HT1080 (cell line): ENCODE results near the gene MLLT1. TPM values are rescaled to one million over a fixed set of nuclear protein-coding genes. Genes with fewer than 3 reads are reported as not detected.

Source experiments
- DNase-seq: peaks from one replicate; pipeline ENCODE4 v3.0.0-alpha.2; 2015; ENCODE audit warnings: low read depth
- total RNA-seq: library from RNA; depleted of rRNA; stranded (reverse); fragments of >200 nt; shearing (Covaris generic); gene quantifications from 2 replicates; pipeline ENCODE4 v1.2.3, GENCODE V29; 2014

Gene MLLT1
- total RNA-seq, 1 experiment from 2014 or later: 30.0 TPM

DNA sequence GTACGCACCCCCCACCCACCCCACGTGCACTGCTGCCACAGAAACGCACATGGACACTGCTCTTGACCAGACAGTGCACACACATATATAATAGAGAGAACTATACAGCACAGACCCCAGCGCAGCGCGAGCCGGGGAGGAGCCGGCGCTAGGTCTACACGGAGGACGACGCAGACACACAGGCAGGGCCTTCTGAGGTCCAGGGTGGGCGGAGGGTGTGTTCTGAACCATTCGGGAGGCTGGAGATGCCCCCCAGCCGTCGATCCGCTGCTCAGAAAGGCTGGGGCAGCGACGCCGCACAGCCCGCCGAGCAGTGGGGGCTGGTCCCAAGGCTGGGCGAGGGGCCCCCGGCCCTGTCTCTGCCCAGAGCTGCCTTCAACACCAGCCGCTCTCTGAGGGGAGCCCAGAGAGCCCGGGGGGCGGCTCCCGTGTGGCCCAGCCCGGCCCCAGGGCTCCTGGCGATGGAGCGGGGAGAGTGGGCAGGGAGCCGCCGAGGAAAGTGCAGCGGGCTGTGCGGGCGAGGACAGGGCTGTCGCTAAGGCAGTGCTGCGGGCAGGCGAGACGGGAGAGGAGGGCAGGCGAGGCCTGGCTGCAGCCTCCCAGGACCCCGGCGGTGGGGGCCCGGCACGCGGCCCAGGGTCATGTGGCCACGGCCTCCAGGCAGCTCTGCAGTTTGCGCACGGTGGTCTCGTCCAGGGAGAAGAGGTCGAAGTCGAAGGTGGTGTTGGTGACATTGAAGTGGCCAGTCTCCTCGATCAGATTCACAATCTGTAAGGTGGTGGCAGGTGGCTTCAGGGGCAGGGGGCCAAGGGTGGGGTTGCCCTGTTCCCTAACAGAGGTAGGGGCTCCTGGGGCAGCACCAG is 67.1 kb downstream of the MLLT1 start:
- DNase-seq: no peak

GRCh38 chr19:6211632-6212402 is 68.0 kb downstream of the MLLT1 start:
- no peak for DNase-seq

DNA sequence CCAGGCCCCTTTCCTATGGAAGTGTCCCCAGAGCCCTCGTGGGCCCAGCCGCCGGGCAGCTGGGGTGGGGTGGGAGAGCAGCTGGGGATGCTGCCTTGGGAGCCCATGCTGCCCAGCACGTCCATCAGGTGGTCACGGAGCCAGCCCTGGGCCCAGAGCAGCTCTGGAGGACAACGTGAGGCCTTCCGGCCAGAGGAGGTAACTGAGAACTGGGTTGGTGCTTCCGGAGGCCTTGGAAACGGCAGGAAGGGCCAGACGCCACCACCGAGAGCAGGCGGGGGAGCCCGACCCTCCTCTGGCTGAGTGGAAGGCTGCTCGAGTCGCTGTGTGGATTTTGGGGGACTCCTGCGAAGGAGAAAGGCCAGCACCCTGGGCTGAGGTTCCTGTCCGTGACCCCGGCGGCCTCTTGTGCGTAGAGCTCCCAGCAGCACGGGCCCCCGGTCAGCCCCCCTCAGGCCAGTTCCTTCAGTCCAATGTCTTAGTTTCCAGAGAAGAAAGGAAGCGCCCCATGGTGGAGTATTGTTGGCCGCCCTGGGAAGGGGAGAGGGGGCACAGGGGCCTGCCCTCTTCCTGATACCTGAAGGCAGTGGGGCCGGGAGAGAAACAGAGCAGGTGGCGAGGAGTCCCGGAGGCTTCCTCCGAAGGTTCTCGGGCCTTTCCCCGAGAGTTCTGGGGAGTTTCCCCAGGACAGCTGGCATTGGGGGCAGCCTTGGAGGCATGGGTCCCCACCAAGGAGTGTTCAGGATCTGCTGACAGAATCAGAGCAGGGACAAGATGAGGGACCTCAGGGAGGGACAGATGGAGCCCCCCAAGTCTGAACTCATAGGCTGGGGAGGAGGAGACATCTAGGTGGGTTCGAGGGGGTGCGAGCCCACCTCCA is 68.8 kb downstream of the MLLT1 start:
- no peak for DNase-seq

GRCh38 chr19:6210091-6210490 is 69.7 kb downstream of the MLLT1 start:
- no peak for DNase-seq

GRCh38 chr19:6209680-6210079 is 70.1 kb downstream of the MLLT1 start:
- no peak for DNase-seq

DNA sequence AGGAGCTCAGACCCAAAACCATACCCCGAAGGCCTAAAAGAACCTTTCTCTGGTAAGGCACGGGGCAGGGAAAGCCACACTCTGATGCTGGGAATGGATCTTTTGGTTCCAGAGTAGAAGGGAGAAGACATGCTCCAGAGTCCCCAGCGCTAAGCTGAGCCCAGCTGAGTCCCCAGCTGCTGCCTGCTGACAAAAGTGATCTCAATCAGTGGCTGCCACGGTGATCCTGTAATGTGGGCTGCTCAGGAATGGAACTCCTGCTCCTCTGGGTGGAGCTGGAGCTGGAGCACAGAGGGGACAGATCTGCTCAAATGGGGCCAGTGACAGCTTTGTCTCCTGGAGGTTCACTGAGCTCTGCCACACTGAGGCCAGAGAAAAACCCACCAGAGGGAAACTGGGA is 70.5 kb downstream of the MLLT1 start:
- DNase-seq: no peak

- DNase-seq: no peak
Observed at GRCh38 chr19:6204866-6205723, 74.7 kb downstream of the MLLT1 start.

DNA sequence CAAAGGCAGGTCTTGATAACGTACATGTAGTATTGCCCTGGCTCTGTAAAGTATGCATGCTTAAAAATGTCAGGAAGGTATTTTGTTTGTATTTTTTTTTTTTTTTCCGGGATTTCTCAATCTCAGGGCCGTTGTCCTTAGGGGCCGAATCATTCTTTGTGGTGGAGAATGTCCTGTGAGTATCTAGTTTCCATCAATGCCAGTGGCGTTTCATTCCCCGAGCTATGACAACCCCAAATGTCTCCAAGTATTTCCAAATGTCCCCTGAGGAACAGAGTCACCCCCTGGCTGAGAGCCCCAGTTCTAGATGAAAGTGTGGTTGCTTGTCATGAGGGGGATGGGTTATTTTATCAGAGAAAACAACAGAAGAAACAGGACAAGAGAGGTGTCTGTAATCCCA is 75.6 kb downstream of the MLLT1 start:
- no peak for DNase-seq

GRCh38 chr19:6199240-6199994 is 80.4 kb downstream of the MLLT1 start:
- peak; percentile 95 for DNase-seq

GRCh38 chr19:6198896-6199239 is 80.9 kb downstream of the MLLT1 start:
- DNase-seq: no peak

- DNase-seq: no peak
Observed at GRCh38 chr19:6196361-6196760, 83.4 kb downstream of the MLLT1 start.

GRCh38 chr19:6188811-6189210 is 91.0 kb downstream of the MLLT1 start:
- no peak for DNase-seq

- no peak for DNase-seq
Observed at GRCh38 chr19:6187374-6187773, 92.4 kb downstream of the MLLT1 start.

DNA sequence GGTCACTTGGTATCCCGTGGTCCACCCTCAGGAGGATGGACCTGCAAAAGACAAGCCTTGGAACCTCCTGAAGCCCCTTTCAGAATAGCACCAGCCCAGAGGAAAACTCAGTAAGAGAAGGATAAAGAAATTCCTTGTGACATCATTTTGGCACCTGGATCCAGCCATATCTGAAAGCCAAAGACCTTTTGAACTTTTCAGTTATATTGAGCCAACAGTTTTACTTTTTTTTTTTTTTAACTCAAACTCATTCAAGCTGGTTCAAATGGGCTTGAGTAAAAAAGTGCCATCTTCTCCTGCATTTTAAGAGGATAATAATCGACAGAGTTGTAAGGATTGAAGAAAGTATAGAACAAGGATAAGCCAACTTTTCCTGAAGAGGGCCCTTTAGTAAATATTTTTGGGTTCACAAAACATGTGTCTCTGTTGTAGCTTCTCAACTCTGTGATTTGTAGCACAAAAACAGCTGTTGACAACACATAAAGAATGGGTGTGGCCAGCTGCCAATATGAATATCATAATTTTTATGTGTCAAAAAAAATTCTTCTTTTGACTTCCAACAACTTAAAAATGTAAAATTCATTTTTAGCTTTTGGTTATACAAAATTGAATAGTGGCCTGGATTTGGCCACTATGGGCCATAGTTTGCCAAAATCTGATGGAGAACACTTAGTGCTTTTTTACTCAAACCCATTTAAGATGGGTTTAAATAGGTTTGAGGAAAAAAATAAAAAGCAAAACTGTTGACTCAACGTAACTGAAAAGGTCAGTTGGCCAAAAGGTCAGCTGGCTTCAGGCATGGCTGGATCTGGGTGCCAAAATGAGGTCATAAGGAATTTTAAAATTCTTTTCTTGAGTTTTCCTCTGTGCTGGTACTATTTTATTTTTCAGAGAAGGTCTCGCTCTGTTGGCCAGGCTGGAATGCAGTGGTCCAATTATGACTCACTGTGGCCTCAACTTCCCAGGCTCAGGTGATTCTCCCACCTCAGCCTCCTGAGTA is 93.6 kb downstream of the MLLT1 start:
- no peak for DNase-seq

DNA sequence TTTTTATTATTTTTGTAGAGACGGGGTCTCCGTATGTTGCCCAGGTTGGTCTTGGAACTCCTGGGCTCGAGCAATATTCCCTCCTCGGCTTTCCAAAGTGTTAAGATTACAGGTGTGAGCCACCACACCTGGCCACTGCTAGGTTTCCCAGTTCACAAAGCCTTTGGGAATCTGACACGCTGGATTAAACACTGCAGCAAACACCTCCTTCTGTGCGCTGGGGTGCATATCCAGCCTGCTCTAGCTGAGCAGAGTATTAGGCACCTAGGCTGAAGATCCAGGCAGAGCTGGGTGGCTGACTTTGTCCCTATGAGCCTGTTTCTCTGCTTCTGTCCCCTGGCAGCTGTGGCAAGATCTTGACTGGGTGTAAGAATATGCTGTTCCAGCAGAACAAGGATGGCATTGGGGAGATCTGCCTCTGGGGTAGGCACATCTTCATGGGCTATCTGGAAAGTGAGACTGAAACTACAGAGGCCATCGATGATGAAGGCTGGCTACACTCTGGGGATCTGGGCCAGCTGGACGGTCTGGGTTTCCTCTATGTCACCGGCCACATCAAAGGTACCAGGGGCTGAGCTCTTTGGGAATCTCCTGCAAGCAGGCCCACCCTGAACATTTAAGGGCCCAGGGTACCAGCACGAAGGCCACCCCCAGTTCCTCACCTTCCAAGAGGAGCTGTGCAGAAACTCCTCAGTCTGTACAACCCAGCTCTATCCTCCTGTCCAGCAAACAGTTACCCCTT is 94.5 kb downstream of the MLLT1 start:
- no peak for DNase-seq

- DNase-seq: no peak
Observed at GRCh38 chr19:6181119-6181518, 98.7 kb downstream of the MLLT1 start.

DNA sequence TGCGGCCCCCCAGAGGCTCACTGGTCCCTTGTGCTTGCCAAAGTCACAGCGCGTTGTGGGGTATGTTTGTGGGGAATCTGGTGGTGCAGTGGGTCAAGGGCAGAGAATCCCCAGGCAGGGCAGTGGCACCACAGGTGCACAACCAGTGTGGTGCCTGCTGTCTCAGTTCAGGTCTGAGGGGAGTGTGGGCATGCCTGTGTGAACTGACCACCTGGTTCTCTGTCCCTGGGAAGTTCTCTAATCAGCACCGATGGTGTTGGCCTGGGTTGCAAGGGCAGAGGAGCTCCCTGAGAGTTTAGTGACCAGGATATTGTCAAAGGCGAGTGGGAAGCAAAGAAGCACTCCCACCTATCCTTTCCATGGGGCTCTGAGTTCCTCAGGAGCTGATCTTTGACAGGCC is 106.6 kb downstream of the MLLT1 start:
- DNase-seq: no peak
